ENCODE measurements around the gene CLCN1. TPM values are rescaled to one million over a fixed set of nuclear protein-coding genes. Genes with fewer than 3 reads are reported as not detected.
A peak's percentile ranks its signal among the peaks of the same experiment; 100 is the strongest.

The CLCN1 gene
- total RNA-seq, 4 donors from 2014 or later, result 0.64 TPM; not detected in 3

- TF ChIP-seq EP300 (IDR thresholded peaks at IDR 0.05), result no peak
- no peak for TF ChIP-seq POLR2A (IDR thresholded peaks at IDR 0.05)
- no peak for TF ChIP-seq CTCF (IDR thresholded peaks at IDR 0.05)
- TF ChIP-seq POLR2AphosphoS5 (IDR thresholded peaks at IDR 0.05), result no peak
- no peak for DNase-seq (ENCODE audit: low spot score in 2 of 2)
- H3K27me3 ChIP-seq, result no peaks in the 10 kb centered on the region
- WGBS, result 54% methylated on average over 1 of the region's 1 CpG
- H3K4me1 ChIP-seq, result peaks cover 14% of the 10 kb centered on the region
- no peaks in the 10 kb centered on the region for H3K36me3 ChIP-seq
- no peaks in the 10 kb centered on the region for H3K9me3 ChIP-seq
- no peak overlapping the region for H3K4me3 ChIP-seq
- peak overlapping the region; percentile 67 for H3K27ac ChIP-seq
Observed at GRCh38 chr7:143280160-143280559, 35.8 kb upstream of the CLCN1 start.

- H3K36me3 ChIP-seq, result no peaks in the 10 kb centered on the region
- TF ChIP-seq CTCF (IDR thresholded peaks at IDR 0.05) (no peak), EP300 (IDR thresholded peaks at IDR 0.05) (no peak), POLR2A (IDR thresholded peaks at IDR 0.05) (no peak)
- WGBS, result 84% methylated on average over 2 of the region's 2 CpGs
- DNase-seq (ENCODE audit: low spot score in 2 of 2), result no peak
- H3K27me3 ChIP-seq, result no peaks in the 10 kb centered on the region
- peaks cover 17% of the 10 kb centered on the region for H3K4me1 ChIP-seq
- H3K4me3 ChIP-seq, result no peak overlapping the region
- H3K27ac ChIP-seq, result peak overlapping the region; percentile 38
- H3K9me3 ChIP-seq, result no peaks in the 10 kb centered on the region
Observed at GRCh38 chr7:143280566-143280965, 35.3 kb upstream of the CLCN1 start.

- Histone ChIP-seq H3K36me3 (no peaks in the 10 kb centered on the region), H3K27ac (no peak overlapping the region), H3K9me3 (no peaks in the 10 kb centered on the region), H3K27me3 (no peaks in the 10 kb centered on the region), H3K4me3 (no peak overlapping the region), H3K4me1 (peaks cover 21% of the 10 kb centered on the region)
- 75% methylated on average over 2 of the region's 2 CpGs for WGBS
- TF ChIP-seq POLR2AphosphoS5 (IDR thresholded peaks at IDR 0.05), result no peak
- no peak for TF ChIP-seq EP300 (IDR thresholded peaks at IDR 0.05)
- TF ChIP-seq POLR2A (IDR thresholded peaks at IDR 0.05), result no peak
- TF ChIP-seq CTCF (IDR thresholded peaks at IDR 0.05), result no peak
- DNase-seq (ENCODE audit: low spot score in 2 of 2), result no peak
Observed at GRCh38 chr7:143281529-143281928, 34.4 kb upstream of the CLCN1 start.

- TF ChIP-seq EP300 (IDR thresholded peaks at IDR 0.05) (no peak), CTCF (IDR thresholded peaks at IDR 0.05) (no peak)
- 94% methylated on average over 8 of the region's 8 CpGs for WGBS
- H3K4me3 ChIP-seq, result no peak overlapping the region
- no peaks in the 10 kb centered on the region for H3K9me3 ChIP-seq
- peaks cover 23% of the 10 kb centered on the region for H3K4me1 ChIP-seq
- no peaks in the 10 kb centered on the region for H3K36me3 ChIP-seq
- H3K27ac ChIP-seq, result no peak overlapping the region
- no peak for DNase-seq (ENCODE audit: low spot score in 2 of 2)
- H3K27me3 ChIP-seq, result no peaks in the 10 kb centered on the region
Observed at GRCh38 chr7:143282124-143282523, 33.8 kb upstream of the CLCN1 start.

GRCh38 chr7:143283381-143283780 lies 32.5 kb upstream of the CLCN1 start:
- Histone ChIP-seq H3K4me3 (no peak overlapping the region), H3K36me3 (no peaks in the 10 kb centered on the region), H3K4me1 (peaks cover 31% of the 10 kb centered on the region), H3K27ac (no peak overlapping the region), H3K9me3 (no peaks in the 10 kb centered on the region), H3K27me3 (no peaks in the 10 kb centered on the region)
- no peak for TF ChIP-seq POLR2AphosphoS5 (IDR thresholded peaks at IDR 0.05)
- no peak for TF ChIP-seq POLR2A (IDR thresholded peaks at IDR 0.05)
- no peak for TF ChIP-seq CTCF (IDR thresholded peaks at IDR 0.05)
- no peak for TF ChIP-seq EP300 (IDR thresholded peaks at IDR 0.05)
- WGBS, result 75% methylated on average over 4 of the region's 4 CpGs
- no peak for DNase-seq (ENCODE audit: low spot score in 2 of 2)

Measured in suprapubic skin (tissue), 4 donors.